Measurements from ENCODE around the gene IFNA6.

DNA sequence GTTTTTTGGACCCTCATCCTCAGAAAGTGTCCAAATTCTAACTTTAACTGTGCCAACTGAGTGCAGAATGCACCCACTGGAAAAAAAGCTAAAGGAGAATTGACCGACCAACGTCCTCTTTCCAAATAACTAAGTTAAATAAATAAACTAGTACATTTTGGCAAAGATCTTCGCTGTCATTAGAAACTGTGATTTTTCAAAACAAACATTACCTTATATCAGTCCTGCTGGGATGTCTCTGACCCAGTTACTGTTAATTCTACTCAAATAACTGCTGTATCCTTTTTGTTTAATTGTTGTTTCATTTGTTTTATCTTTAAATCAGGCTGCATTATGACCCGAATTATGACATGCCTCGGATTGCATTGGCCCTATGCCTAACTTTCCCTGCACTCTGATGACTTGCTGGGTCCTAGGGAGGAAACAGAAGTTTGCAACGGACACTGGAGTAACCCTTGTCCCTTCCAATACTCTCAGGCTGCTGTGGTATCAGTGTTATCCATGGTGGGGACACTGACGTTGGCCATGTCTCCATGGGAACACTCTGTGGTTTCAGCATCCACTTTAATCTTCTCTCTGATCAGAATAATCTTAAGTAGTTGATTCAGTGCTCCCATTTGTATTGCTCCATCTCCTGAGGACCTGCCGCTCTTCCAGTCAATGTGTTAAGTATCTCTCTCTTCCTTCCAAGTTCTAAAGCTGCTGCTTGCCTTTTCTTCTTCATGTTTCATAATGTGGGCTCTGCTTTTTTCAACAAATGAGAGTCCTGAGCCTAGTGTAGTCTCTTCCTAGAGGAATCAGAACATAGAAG is 34.5 kb downstream of the IFNA6 start:
- TF ChIP-seq POLR2A (IDR thresholded peaks at IDR 0.05; ENCODE audit: control extremely low read depth in 1 of 2, low read depth in 2 of 2, low read length in 2 of 2) = no peak
- TF ChIP-seq CTCF (IDR thresholded peaks at IDR 0.05; ENCODE audit: control extremely low read depth in 1 of 3, insufficient read depth in 1 of 3, low read depth in 1 of 3, low read length in 3 of 3) = no peak
- TF ChIP-seq EZH2 (IDR thresholded peaks at IDR 0.05; ENCODE audit: low read depth, low read length, severe bottlenecking) = no peak
- no peak for TF ChIP-seq POLR2AphosphoS5 (IDR thresholded peaks at IDR 0.05; ENCODE audit: low read depth, low read length)
- no peak for TF ChIP-seq SUZ12 (IDR thresholded peaks at IDR 0.05; ENCODE audit: low read length)
- TF ChIP-seq RFX5 (IDR thresholded peaks at IDR 0.05; ENCODE audit: borderline replicate concordance, low read depth, low read length) = no peak
- TF ChIP-seq BRCA1 (IDR thresholded peaks at IDR 0.05; ENCODE audit: low read depth, low read length) = no peak
- no peak for TF ChIP-seq SAP30 (IDR thresholded peaks at IDR 0.05; ENCODE audit: insufficient read depth, insufficient replicate concordance, low read length)
- no peak for TF ChIP-seq ATF3 (IDR thresholded peaks at IDR 0.05; ENCODE audit: insufficient read depth, low read depth, low read length)
- TF ChIP-seq BACH1 (IDR thresholded peaks at IDR 0.05; ENCODE audit: low read length) = no peak
- TF ChIP-seq SIRT6 (IDR thresholded peaks at IDR 0.05; ENCODE audit: low read length) = no peak

Measured in H1 (cell line).